HG03039 (cell line): ENCODE data around the gene MMP1.
"Not testable (repeated sequence)": the region's sequence is repeated elsewhere in the genome, so short reads cannot be mapped to it uniquely, and the experiment has no call there.

Source experiments
- ATAC-seq: cut with Tn5 transposase; IDR thresholded peaks from one replicate; pipeline ENCODE4 v1.9.1; 2021; ENCODE audit warnings: mild to moderate bottlenecking, moderate library complexity; ENCODE audit not compliant: unreplicated experiment

Gene MMP1

GRCh38 chr11:102762361-102762767 lies 35.6 kb downstream of the MMP1 start:
- ATAC-seq, result no peak

- ATAC-seq, result no peak
Observed at GRCh38 chr11:102761646-102762238, 36.2 kb downstream of the MMP1 start.

GRCh38 chr11:102760344-102761035 lies 37.5 kb downstream of the MMP1 start:
- ATAC-seq, result no peak

DNA sequence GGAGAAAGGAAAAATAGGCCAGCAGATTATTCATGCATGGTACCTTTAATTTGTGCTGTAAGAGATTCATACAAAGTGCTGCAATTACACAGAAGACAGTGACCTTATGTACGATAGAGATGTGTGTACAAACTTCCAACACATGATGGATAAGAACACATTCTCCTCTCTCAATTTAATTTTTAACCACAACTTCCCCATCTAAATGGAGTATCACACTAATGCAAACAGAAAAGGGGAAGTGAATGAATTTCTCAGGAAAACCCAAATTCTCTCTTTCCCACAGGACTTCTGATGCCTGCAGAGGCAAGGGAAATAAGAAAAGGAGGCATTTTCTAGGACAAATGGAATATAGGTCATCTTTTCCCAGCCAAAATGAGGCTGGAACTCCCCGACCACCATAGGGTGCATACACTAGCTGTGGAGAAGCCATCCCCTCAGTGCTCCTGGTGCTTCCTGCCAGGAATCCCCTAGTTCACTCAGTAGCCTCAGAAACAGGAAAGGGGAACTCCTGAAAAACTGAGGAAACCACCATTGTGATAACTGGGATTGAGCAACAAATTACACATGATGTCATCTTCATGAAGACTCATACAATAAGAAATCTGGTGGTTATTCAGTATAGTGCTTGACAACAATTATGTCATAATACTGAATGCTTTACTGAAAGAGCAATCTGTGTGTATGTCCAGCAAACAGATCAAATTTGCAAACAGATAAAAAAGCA lies 40.0 kb downstream of the MMP1 start:
- no peak for ATAC-seq

GRCh38 chr11:102753267-102753666 lies 44.7 kb downstream of the MMP1 start:
- ATAC-seq, result no peak

- no peak for ATAC-seq
Observed at GRCh38 chr11:102751673-102752072, 46.3 kb downstream of the MMP1 start.

DNA sequence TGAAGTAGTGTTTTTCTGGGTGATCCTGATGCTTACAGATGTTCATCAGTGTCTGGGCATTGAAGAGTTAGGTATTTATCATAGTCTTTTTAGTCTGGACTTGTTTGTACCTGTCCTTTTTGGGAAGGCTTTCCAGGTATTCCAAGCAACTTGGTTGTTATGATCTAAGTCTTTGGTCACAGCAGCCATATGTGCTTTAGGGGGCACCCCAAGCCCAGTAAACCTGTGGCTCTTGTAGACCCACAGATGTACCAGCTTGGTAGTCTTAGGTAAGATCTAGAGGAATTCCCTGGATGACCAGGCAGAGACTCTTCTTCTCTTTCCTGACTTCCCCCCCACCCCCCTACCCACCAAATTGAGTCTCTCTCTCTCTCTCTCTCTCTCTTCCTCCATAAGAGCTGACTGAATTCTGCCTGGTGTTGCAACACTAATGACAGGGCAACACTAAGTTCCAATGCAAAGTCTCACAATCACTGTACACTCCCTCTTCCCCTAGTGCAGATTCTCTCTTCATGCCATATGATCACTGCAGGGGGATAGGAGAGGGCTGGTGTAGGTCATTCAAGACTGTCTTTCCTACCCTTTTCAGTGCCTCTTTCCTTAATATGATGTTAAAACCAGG lies 48.7 kb downstream of the MMP1 start:
- no peak for ATAC-seq

GRCh38 chr11:102746746-102747578 lies 51.0 kb downstream of the MMP1 start:
- not testable (repeated sequence) for ATAC-seq
